Left lung (tissue), 10 donors: Measurements from ENCODE around the gene KRT4. TPM values are rescaled to one million over a fixed set of nuclear protein-coding genes. Genes with fewer than 3 reads are reported as not detected.

Source experiments
- ATAC-seq: fragments of 200-7000 bp; cut with Tn5 transposase; one replicate; pipeline ENCODE4 v1.9.1; 2020; ENCODE audit warnings: moderate library complexity
- DNase-seq, 4 donors: peaks; one replicate each; pipeline ENCODE4 v3.0.0-alpha.2; 2013 to 2020
- H3K27ac ChIP-seq, 2 donors: fragments of 200-600 bp; sonication (generic) in 1 of 2; one replicate each; pipeline versions ENCODE4 v1.5.0 to v1.8.0; 2020 to 2021
- H3K27me3 ChIP-seq, 2 donors: fragments of 200-600 bp; sonication (generic) in 1 of 2; one replicate each; pipeline versions ENCODE4 v1.5.0 to v1.8.0; 2020 to 2021
- H3K36me3 ChIP-seq, 2 donors: fragments of 200-600 bp; sonication (generic) in 1 of 2; one replicate each; pipeline versions ENCODE4 v1.5.0 to v1.8.0; 2020 to 2021
- H3K4me1 ChIP-seq, 2 donors: fragments of 200-600 bp; one replicate each; pipeline ENCODE4 v1.8.0; 2021
- H3K4me3 ChIP-seq, 2 donors: fragments of 200-600 bp; sonication (generic) in 1 of 2; one replicate each; pipeline versions ENCODE4 v1.5.0 to v1.8.0; 2020 to 2021; ENCODE audit warnings: mild to moderate bottlenecking in 1 of 2
- H3K9me3 ChIP-seq, 2 donors: fragments of 200-600 bp; sonication (generic) in 1 of 2; one replicate each; pipeline versions ENCODE4 v1.5.0 to v1.8.0; 2020 to 2021
- CTCF ChIP-seq, 2 donors: fragments of 200-600 bp; sonication (generic) in 1 of 2; IDR thresholded peaks; one replicate each; pipeline versions ENCODE4 v1.5.0 to v1.8.0; 2021; ENCODE audit warnings: antibody characterized with exemption in 2 of 2
- intact Hi-C, 2 donors: fragments of 100-400 bp; cut with DNase I; formaldehyde crosslinking; loops; one replicate each; pipeline versions ENCODE4 v1.11.2 to v1.14.2; 2022
- polyA plus RNA-seq, 6 donors: library from polyadenylated mRNA; unstranded; fragments of 120-200 nt; gene quantifications; one replicate each; pipeline ENCODE4 v1.2.1, GENCODE V29; 2013; ENCODE audit not compliant: insufficient read length in 6 of 6
- total RNA-seq, 2 donors: library from RNA; stranded (reverse); fragmentation: NEBNext Ultra II Directional; extraction: Animal tissue kit (Norgen Biotek cat#: 25700); gene quantifications; one replicate each; pipeline ENCODE4 v1.2.1, GENCODE V29; 2021
- donor health status: DM: no; HTN: yes; CAD: no.
- donor health status: DM: no; HTN: no; CAD: no.

KRT4 gene
- total and polyA plus RNA-seq, 8 donors = 0.47 to 9.4 (median 2.6) TPM

GRCh38 chr12:52767427-52767826, 46.5 kb downstream of the KRT4 start:
- H3K9me3 ChIP-seq = peaks cover 0 to under 1% of the 10 kb centered on the region in 2 donors
- no peaks in the 10 kb centered on the region for H3K4me1 ChIP-seq
- H3K27ac ChIP-seq = no peak overlapping the region
- no peak for DNase-seq
- ATAC-seq = no peak
- peaks cover 0 to 36% of the 10 kb centered on the region in 2 donors for H3K27me3 ChIP-seq
- TF ChIP-seq CTCF (IDR thresholded peaks at IDR 0.05) = no peak
- intact Hi-C loops = no loop called here
- no peak overlapping the region for H3K4me3 ChIP-seq
- H3K36me3 ChIP-seq = no peaks in the 10 kb centered on the region

DNA sequence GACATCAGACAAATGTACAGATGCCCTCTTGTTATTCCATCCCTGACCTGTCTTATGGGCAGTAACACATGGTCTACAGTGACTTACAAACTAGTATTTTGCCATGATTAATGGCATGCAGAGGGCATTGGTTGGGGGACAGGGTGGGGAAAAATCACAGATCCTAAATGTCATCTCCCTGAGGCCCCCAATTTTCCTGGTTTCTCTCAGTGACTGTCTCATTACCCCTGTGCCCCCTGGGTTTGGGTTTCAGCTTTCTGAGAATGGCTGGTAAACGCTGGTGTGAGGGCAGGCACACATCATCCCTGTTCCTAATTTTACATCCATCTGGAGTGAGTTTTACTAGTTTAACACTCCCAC, 46.9 kb downstream of the KRT4 start:
- Histone ChIP-seq H3K36me3 (no peaks in the 10 kb centered on the region), H3K4me1 (no peaks in the 10 kb centered on the region), H3K27ac (no peak overlapping the region), H3K4me3 (no peak overlapping the region), H3K27me3 (peaks cover 0 to 32% of the 10 kb centered on the region in 2 donors), H3K9me3 (peaks cover 0 to 4% of the 10 kb centered on the region in 2 donors)
- ATAC-seq (no peak), DNase-seq (no peak)
- intact Hi-C loops = no loop called here
- no peak for TF ChIP-seq CTCF (IDR thresholded peaks at IDR 0.05)

- no peak overlapping the region for H3K4me3 ChIP-seq
- H3K27me3 ChIP-seq = peaks cover 0 to 27% of the 10 kb centered on the region in 2 donors
- no peak overlapping the region for H3K27ac ChIP-seq
- intact Hi-C loops = no loop called here
- H3K4me1 ChIP-seq = no peaks in the 10 kb centered on the region
- H3K9me3 ChIP-seq = peaks cover 0 to 9% of the 10 kb centered on the region in 2 donors
- no peak for TF ChIP-seq CTCF (IDR thresholded peaks at IDR 0.05)
- no peaks in the 10 kb centered on the region for H3K36me3 ChIP-seq
- ATAC-seq (no peak), DNase-seq (no peak)
Measured at GRCh38 chr12:52766351-52767019, 47.4 kb downstream of the KRT4 start.

DNA sequence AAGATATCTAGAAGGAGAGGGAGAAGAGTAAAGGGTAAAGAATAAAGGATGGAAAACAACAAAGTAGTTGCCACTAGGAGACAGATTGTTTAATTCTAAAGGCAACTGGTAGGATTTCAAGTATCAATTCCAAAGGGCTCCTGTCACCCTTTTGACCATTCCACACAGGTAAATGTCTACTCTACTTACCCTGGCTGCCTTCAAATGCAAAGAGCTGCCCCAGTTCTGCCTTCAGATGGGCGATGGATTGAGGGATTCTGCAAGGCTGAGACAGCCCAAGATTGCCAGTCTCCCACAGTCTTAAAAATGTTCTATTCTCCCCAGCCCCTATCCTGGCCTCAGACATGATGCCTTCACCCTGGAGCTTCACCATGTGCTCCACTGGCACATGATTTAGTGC, 48.2 kb downstream of the KRT4 start:
- Histone ChIP-seq H3K9me3 (peaks cover 0 to 17% of the 10 kb centered on the region in 2 donors), H3K27me3 (peaks cover 0 to 19% of the 10 kb centered on the region in 2 donors), H3K4me3 (no peak overlapping the region), H3K36me3 (no peaks in the 10 kb centered on the region), H3K4me1 (no peaks in the 10 kb centered on the region), H3K27ac (no peak overlapping the region)
- TF ChIP-seq CTCF (IDR thresholded peaks at IDR 0.05) = no peak
- intact Hi-C loops = no loop called here
- DNase-seq = no peak
- no peak for ATAC-seq

- ATAC-seq (no peak), DNase-seq (no peak)
- intact Hi-C loops = no loop called here
- H3K36me3 ChIP-seq = no peaks in the 10 kb centered on the region
- TF ChIP-seq CTCF (IDR thresholded peaks at IDR 0.05) = no peak
- H3K4me1 ChIP-seq = no peaks in the 10 kb centered on the region
- no peak overlapping the region for H3K27ac ChIP-seq
- H3K27me3 ChIP-seq = peaks cover 0 to 18% of the 10 kb centered on the region in 2 donors
- peaks cover 0 to 29% of the 10 kb centered on the region in 2 donors for H3K9me3 ChIP-seq
- no peak overlapping the region for H3K4me3 ChIP-seq
Measured at GRCh38 chr12:52763991-52764390, 49.9 kb downstream of the KRT4 start.
